CD4-positive, alpha-beta T cell (primary cell): ENCODE data around the gene CAND1. TPM values are rescaled to one million over a fixed set of nuclear protein-coding genes. Genes with fewer than 3 reads are reported as not detected.

Source experiments
- ATAC-seq: fragments of 200-7000 bp; cut with Tn5 transposase; one replicate; pipeline ENCODE4 v1.10.0; 2022; ENCODE audit warnings: mild to moderate bottlenecking; ENCODE audit not compliant: poor library complexity
- CTCF ChIA-PET: fragments of 350-600 bp; sonication (Branson Sonifier 250); formaldehyde crosslinking; loops from one replicate; lab custom pipeline; 2021; ENCODE audit warnings: antibody characterized with exemption, inconsistent platforms; lab: Charles Lee
- POLR2A ChIA-PET: fragments of 350-600 bp; sonication (Branson Sonifier 250); formaldehyde crosslinking; loops from one replicate; lab custom pipeline; 2021; ENCODE audit warnings: antibody characterized with exemption, inconsistent platforms; lab: Charles Lee
- DNase-seq, 14 experiments: peaks; one replicate each; pipeline ENCODE4 v3.0.0-alpha.2; 2013 to 2020; ENCODE audit warnings: mixed read lengths in 2 of 14
- H3K27ac ChIP-seq, 2 donors: one replicate each; pipeline versions ENCODE4 v1.5.1 to v1.7.0; 2013; ENCODE audit warnings: low read length in 2 of 2, low read depth in 1 of 2, mild to moderate bottlenecking in 1 of 2
- H3K27me3 ChIP-seq, 2 experiments: 1 replicate in 1 of 2; 2 replicates in 1 of 2; pipeline versions ENCODE4 v1.6.1 to v1.7.0; 2013; ENCODE audit warnings: low read length in 2 of 2, control low read depth in 1 of 2, mild to moderate bottlenecking in 1 of 2, moderate library complexity in 1 of 2; ENCODE audit not compliant: insufficient read depth in 2 of 2, control insufficient read depth in 1 of 2
- H3K36me3 ChIP-seq: one replicate; pipeline ENCODE4 v1.6.1; 2013; ENCODE audit warnings: low read length, control low read depth; ENCODE audit not compliant: insufficient read depth
- H3K4me1 ChIP-seq: one replicate; pipeline ENCODE4 v1.6.1; 2013; ENCODE audit warnings: low read length, control low read depth; ENCODE audit not compliant: insufficient read depth
- H3K4me3 ChIP-seq: one replicate; pipeline ENCODE4 v1.5.1; 2013; ENCODE audit warnings: mild to moderate bottlenecking, low read length, moderate library complexity
- H3K9me3 ChIP-seq, 2 experiments: 1 replicate in 1 of 2; 2 replicates in 1 of 2; pipeline versions ENCODE4 v1.6.1 to v1.7.0; 2013; ENCODE audit warnings: low read length in 2 of 2, mild to moderate bottlenecking in 2 of 2, control low read depth in 1 of 2, moderate library complexity in 1 of 2; ENCODE audit not compliant: control insufficient read depth in 1 of 2, insufficient read depth in 1 of 2
- H3K27ac Mint-ChIP-seq: one replicate; pipeline ENCODE4 v1.8.0; 2020; ENCODE audit warnings: mixed read lengths
- H3K27me3 Mint-ChIP-seq: one replicate; pipeline ENCODE4 v1.8.0; 2021; ENCODE audit warnings: mixed read lengths
- H3K36me3 Mint-ChIP-seq: one replicate; pipeline ENCODE4 v1.8.0; 2021; ENCODE audit warnings: low read depth, mixed read lengths
- H3K4me1 Mint-ChIP-seq: one replicate; pipeline ENCODE4 v1.8.0; 2021; ENCODE audit warnings: low read depth, mixed read lengths
- H3K4me3 Mint-ChIP-seq: one replicate; pipeline ENCODE4 v1.8.0; 2020; ENCODE audit warnings: mild to moderate bottlenecking, mixed read lengths
- H3K9me3 Mint-ChIP-seq: one replicate; pipeline ENCODE4 v1.8.0; 2020; ENCODE audit warnings: mixed read lengths
- intact Hi-C, 2 experiments: fragments of 100-400 bp; cut with DNase I in 1 of 2; cut with micrococcal nuclease in 1 of 2; formaldehyde crosslinking; loops; one replicate each; pipeline versions ENCODE4 v1.15.1 to v1.9.0; 2023 to 2025; cut with DNase I, micrococcal nuclease
- total RNA-seq, 174 experiments: library from RNA in 2 of 174; stranded (reverse) in 2 of 174; gene quantifications; one replicate each; pipeline ENCODE4 v1.2.3 and lab custom pipeline; 2021 to 2026
- TF ChIP-seq, protein P1 (sequence below): fragments of 200-600 bp; IDR thresholded peaks from one replicate; pipeline ENCODE4 v1.8.0; 2022; ENCODE audit warnings: antibody characterized with exemption, mild to moderate bottlenecking

CAND1 gene
- total RNA-seq, 2 experiments from 2014 or later, result 118 to 124 TPM

DNA sequence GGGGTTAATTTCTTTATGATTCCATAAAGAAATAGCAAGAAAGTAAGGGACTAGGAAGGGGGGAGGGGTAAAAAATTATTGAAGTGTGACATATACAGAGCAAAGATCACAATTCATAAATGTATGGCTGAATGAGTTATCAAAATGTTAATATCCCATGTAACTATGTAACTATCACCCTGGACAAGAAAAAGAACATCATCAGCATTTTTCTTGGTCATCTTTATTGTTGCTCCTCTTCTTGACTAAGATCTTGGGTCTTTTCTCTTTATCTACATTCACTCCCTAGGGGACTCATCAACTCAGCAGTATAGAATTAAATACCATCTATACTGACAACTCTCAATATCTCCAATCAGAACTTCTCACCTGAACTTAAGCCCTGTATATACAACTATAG lies 57.5 kb downstream of the CAND1 start:
- no peak overlapping the region for H3K27ac Mint-ChIP-seq
- intact Hi-C loops, result no loop called here
- ATAC-seq, result no peak

DNA sequence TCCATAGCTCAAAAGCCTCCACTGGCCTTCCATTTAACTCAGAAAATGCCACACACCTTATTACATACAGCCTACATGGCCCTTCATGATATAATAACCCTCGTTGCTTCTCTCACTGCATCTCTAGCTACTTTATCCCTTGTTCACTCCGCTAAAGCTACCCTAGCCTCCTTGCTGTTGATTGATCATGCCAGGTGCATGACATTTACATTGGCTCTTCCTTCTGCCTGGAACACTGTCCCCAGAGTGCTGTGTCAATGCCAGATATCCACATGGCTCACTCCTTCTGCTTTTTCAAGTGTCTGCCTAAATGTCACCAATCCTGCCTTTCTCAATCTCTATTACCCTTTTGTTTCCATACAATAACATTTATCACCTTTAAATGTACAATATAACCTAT lies 58.3 kb downstream of the CAND1 start:
- intact Hi-C loops, result no loop called here
- CTCF ChIA-PET, result no interaction called here
- Histone ChIP-seq H3K9me3 (peaks cover 0 to 5% of the 10 kb centered on the region in 2 experiments), H3K27me3 (no peaks in the 10 kb centered on the region), H3K4me1 (no peaks in the 10 kb centered on the region), H3K4me3 (no peak overlapping the region), H3K27ac (no peak overlapping the region), H3K36me3 (no peaks in the 10 kb centered on the region)
- peaks cover 5% of the 10 kb centered on the region for H3K4me1 Mint-ChIP-seq
- POLR2A ChIA-PET, result no interaction called here
- no peak for DNase-seq
- TF ChIP-seq, protein P1, sequence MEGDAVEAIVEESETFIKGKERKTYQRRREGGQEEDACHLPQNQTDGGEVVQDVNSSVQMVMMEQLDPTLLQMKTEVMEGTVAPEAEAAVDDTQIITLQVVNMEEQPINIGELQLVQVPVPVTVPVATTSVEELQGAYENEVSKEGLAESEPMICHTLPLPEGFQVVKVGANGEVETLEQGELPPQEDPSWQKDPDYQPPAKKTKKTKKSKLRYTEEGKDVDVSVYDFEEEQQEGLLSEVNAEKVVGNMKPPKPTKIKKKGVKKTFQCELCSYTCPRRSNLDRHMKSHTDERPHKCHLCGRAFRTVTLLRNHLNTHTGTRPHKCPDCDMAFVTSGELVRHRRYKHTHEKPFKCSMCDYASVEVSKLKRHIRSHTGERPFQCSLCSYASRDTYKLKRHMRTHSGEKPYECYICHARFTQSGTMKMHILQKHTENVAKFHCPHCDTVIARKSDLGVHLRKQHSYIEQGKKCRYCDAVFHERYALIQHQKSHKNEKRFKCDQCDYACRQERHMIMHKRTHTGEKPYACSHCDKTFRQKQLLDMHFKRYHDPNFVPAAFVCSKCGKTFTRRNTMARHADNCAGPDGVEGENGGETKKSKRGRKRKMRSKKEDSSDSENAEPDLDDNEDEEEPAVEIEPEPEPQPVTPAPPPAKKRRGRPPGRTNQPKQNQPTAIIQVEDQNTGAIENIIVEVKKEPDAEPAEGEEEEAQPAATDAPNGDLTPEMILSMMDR, result no peak
- ATAC-seq, result no peak
- H3K27ac Mint-ChIP-seq, result no peak overlapping the region
- no peaks in the 10 kb centered on the region for H3K36me3 Mint-ChIP-seq
- peaks cover 7% of the 10 kb centered on the region for H3K9me3 Mint-ChIP-seq
- H3K27me3 Mint-ChIP-seq, result no peaks in the 10 kb centered on the region
- no peak overlapping the region for H3K4me3 Mint-ChIP-seq

More for the DNA sequence above, 57.5 kb downstream of the CAND1 start:
- H3K36me3 ChIP-seq, result no peaks in the 10 kb centered on the region
- Mint-ChIP-seq H3K36me3 (no peaks in the 10 kb centered on the region), H3K4me1 (peaks cover 5% of the 10 kb centered on the region), H3K9me3 (peaks cover 8% of the 10 kb centered on the region), H3K4me3 (no peak overlapping the region), H3K27me3 (no peaks in the 10 kb centered on the region)
- H3K27me3 ChIP-seq, result no peaks in the 10 kb centered on the region
- TF ChIP-seq, protein P1, result no peak
- H3K27ac ChIP-seq, result no peak overlapping the region
- POLR2A ChIA-PET, result no interaction called here
- no peaks in the 10 kb centered on the region for H3K4me1 ChIP-seq
- H3K4me3 ChIP-seq, result no peak overlapping the region
- DNase-seq, result no peak
- CTCF ChIA-PET, result no interaction called here
- peaks cover 0 to 8% of the 10 kb centered on the region in 2 experiments for H3K9me3 ChIP-seq

DNA sequence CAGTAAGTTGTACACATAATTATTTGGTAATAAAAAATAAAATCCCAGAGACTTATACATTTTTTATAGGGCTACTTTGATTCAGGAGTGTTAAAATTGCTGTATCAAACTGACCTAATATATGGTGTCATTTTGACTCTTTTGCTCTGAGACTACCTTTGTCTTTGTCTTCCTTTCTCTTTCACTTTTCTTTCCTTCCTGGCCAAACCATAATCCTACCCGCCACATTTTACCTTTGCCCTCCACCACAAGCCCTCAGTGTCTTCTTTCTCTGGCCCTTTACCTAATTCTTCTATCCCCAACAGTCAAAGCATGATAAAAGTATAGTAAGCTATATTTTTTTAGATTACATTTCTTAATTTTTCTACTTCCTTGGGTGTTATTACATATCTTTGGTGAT lies 62.0 kb downstream of the CAND1 start:
- Histone ChIP-seq H3K36me3 (no peaks in the 10 kb centered on the region), H3K27ac (no peak overlapping the region), H3K9me3 (peaks cover 0 to 3% of the 10 kb centered on the region in 2 experiments), H3K27me3 (no peaks in the 10 kb centered on the region), H3K4me1 (no peaks in the 10 kb centered on the region), H3K4me3 (no peak overlapping the region)
- Mint-ChIP-seq H3K27ac (no peak overlapping the region), H3K36me3 (no peaks in the 10 kb centered on the region), H3K4me1 (peaks cover 5% of the 10 kb centered on the region), H3K27me3 (no peaks in the 10 kb centered on the region), H3K4me3 (no peak overlapping the region), H3K9me3 (peaks cover 2% of the 10 kb centered on the region)
- intact Hi-C loops, result no loop called here
- POLR2A ChIA-PET, result no interaction called here
- peak in 1 of 14 experiments; percentile 11 for DNase-seq
- TF ChIP-seq, protein P1, result no peak
- CTCF ChIA-PET, result no interaction called here
- ATAC-seq, result no peak
